WTC11 (cell line): ENCODE results near the gene MGRN1. TPM values are rescaled to one million over a fixed set of nuclear protein-coding genes. Genes with fewer than 3 reads are reported as not detected.
A peak's percentile ranks its signal among the peaks of the same experiment; 100 is the strongest.

Experiments
- ATAC-seq: fragments of 200-7000 bp; cut with Tn5 transposase; 2 replicates; pipeline ENCODE4 v1.10.0; 2021; ENCODE audit warnings: mild to moderate bottlenecking, moderate library complexity
- CTCF ChIA-PET: fragments of 300-600 bp; sonication (Branson Sonifier 250); formaldehyde crosslinking; loops from one replicate; lab custom pipeline; 2021; ENCODE audit warnings: antibody characterized with exemption; lab: Charles Lee
- POLR2A ChIA-PET: fragments of 350-600 bp; sonication (Branson Sonifier 250); formaldehyde crosslinking; loops from one replicate; lab custom pipeline; 2021; ENCODE audit warnings: antibody characterized with exemption; lab: Charles Lee
- DNase-seq: peaks from one replicate; pipeline ENCODE4 v3.0.0; 2021; ENCODE audit warnings: low spot score
- H3K27ac Mint-ChIP-seq: 2 replicates; pipeline ENCODE4 v1.8.0; 2021; ENCODE audit warnings: mixed read lengths
- H3K27me3 Mint-ChIP-seq: 2 replicates; pipeline ENCODE4 v1.8.0; 2021; ENCODE audit warnings: low read depth, mild to moderate bottlenecking, moderate library complexity, mixed read lengths
- H3K36me3 Mint-ChIP-seq: 2 replicates; pipeline ENCODE4 v1.8.0; 2021; ENCODE audit warnings: mixed read lengths
- H3K4me1 Mint-ChIP-seq: 2 replicates; pipeline ENCODE4 v1.8.0; 2022; ENCODE audit warnings: mixed read lengths
- H3K4me3 Mint-ChIP-seq: 2 replicates; pipeline ENCODE4 v1.8.0; 2021; ENCODE audit warnings: mild to moderate bottlenecking, moderate library complexity, mixed read lengths
- H3K9me3 Mint-ChIP-seq: 2 replicates; pipeline ENCODE4 v1.8.0; 2021; ENCODE audit warnings: mixed read lengths
- ARID4B ChIP-seq: sonication (generic); formaldehyde crosslinking; IDR thresholded peaks from 2 replicates; pipeline ENCODE4 v1.8.0; 2023; ENCODE audit warnings: missing genetic modification reagents, mild to moderate bottlenecking, borderline replicate concordance
- ATF3 ChIP-seq: sonication (generic); formaldehyde crosslinking; conservative IDR thresholded peaks from 2 replicates; pipeline ENCODE4 v1.8.1; 2022; ENCODE audit warnings: mild to moderate bottlenecking, missing genetic modification reagents
- ATF6 ChIP-seq: sonication (generic); formaldehyde crosslinking; IDR thresholded peaks from 2 replicates; pipeline ENCODE4 v1.8.1; 2023; ENCODE audit warnings: mild to moderate bottlenecking, missing genetic modification reagents
- CTCF ChIP-seq: fragments of 200-600 bp; IDR thresholded peaks from 2 replicates; pipeline ENCODE4 v1.8.0; 2022; ENCODE audit warnings: antibody characterized with exemption
- GRHL2 ChIP-seq: fragments of 250-450 bp; sonication (Bioruptor Pico); IDR thresholded peaks from 2 replicates; pipeline ENCODE4 v1.8.0; 2022; ENCODE audit warnings: mild to moderate bottlenecking, moderate library complexity; ENCODE audit not compliant: insufficient replicate concordance, severe bottlenecking
- IRF2 ChIP-seq: sonication (generic); formaldehyde crosslinking; IDR thresholded peaks from 2 replicates; pipeline ENCODE4 v1.8.0; 2022; ENCODE audit warnings: low read depth, missing genetic modification reagents, borderline replicate concordance
- NFATC4 ChIP-seq: fragments of 250-450 bp; sonication (Bioruptor Pico); IDR thresholded peaks from 2 replicates; pipeline ENCODE4 v1.9.0; 2021; ENCODE audit warnings: mild to moderate bottlenecking
- NR3C1 ChIP-seq: sonication (generic); formaldehyde crosslinking; conservative IDR thresholded peaks from 2 replicates; pipeline ENCODE4 v1.8.1; 2023; ENCODE audit warnings: low read depth, mild to moderate bottlenecking, missing genetic modification reagents
- ZNF512 ChIP-seq: sonication (generic); formaldehyde crosslinking; IDR thresholded peaks from 2 replicates; pipeline ENCODE4 v1.8.1; 2022; ENCODE audit warnings: missing genetic modification reagents, borderline replicate concordance
- ZNF671 ChIP-seq: fragments of 250-450 bp; sonication (Bioruptor Pico); IDR thresholded peaks from 2 replicates; pipeline ENCODE4 v1.8.0; 2021; ENCODE audit warnings: mild to moderate bottlenecking
- total RNA-seq: library from RNA; stranded (reverse); gene quantifications from 3 replicates; pipeline ENCODE4 v1.2.3, GENCODE V29; 2021
- TF ChIP-seq, protein P1 (sequence below): sonication (generic); formaldehyde crosslinking; IDR thresholded peaks from 2 replicates; pipeline ENCODE4 v1.8.1; 2023; ENCODE audit warnings: mild to moderate bottlenecking, missing genetic modification reagents
- TF ChIP-seq, protein P2 (sequence below): sonication (generic); formaldehyde crosslinking; IDR thresholded peaks from 2 replicates; pipeline ENCODE4 v1.8.0; 2022; ENCODE audit warnings: mild to moderate bottlenecking, missing genetic modification reagents
- TF ChIP-seq, protein P3 (sequence below): fragments of 250-450 bp; sonication (Bioruptor Pico); IDR thresholded peaks from 2 replicates; pipeline ENCODE4 v1.9.0; 2021; ENCODE audit warnings: moderate library complexity, mild to moderate bottlenecking, inconsistent platforms, borderline replicate concordance
- TF ChIP-seq, protein P4 (sequence below): sonication (generic); formaldehyde crosslinking; IDR thresholded peaks from 2 replicates; pipeline ENCODE4 v1.8.0; 2022; ENCODE audit warnings: mild to moderate bottlenecking, missing genetic modification reagents

The MGRN1 gene
- total RNA-seq, 1 experiment from 2014 or later: 88.8 TPM

DNA sequence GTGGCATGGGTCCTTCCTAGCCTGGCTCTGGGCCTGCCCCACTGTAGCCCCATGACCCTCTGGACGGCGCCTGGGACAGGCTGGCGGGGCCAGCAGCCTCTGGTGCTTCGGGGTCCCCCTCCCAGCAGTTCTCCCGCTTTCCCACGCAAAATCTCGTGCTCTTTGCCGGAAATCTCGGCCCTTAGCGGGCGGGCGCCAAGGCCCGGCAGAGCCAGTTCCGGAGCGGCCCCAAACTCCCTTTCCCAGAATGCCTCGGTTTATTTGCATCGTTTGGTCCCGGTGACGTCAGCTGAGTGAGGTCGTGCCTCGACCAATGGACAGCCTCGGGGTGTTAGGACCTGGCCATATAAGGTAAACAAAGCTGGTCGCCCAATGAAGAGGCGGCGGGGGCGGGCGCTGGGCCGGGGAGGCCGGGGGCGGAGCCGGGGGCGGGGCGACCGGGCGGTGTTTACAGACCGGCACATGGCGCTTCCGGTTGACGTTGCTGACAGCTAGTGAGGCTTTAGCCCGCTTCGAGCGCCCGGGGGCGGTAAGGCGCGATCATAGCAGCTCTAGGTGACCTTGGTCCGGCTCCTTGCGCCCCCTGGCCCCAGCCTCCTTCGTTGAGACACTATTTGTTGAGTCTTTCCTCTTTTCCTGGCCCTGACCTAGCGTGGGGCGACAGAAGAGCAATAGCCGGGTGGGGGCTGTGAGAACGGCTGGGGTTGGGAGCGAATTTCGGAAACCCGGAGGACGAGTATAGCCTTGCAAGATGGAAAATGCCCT, 8.4 kb upstream of the MGRN1 start (continued):
- TF ChIP-seq, protein P1, sequence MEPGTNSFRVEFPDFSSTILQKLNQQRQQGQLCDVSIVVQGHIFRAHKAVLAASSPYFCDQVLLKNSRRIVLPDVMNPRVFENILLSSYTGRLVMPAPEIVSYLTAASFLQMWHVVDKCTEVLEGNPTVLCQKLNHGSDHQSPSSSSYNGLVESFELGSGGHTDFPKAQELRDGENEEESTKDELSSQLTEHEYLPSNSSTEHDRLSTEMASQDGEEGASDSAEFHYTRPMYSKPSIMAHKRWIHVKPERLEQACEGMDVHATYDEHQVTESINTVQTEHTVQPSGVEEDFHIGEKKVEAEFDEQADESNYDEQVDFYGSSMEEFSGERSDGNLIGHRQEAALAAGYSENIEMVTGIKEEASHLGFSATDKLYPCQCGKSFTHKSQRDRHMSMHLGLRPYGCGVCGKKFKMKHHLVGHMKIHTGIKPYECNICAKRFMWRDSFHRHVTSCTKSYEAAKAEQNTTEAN (CRISPR knock-in tag): no peak
- TF ChIP-seq, all 79 proteins: peak for 14

GRCh38 chr16:4617880-4618279, 6.7 kb upstream of the MGRN1 start:
- peak overlapping the region; percentile 100 for H3K27ac Mint-ChIP-seq
- ATAC-seq (no peak), DNase-seq (no peak)
- H3K4me3 Mint-ChIP-seq: peak overlapping the region; percentile 87
- POLR2A ChIA-PET: interaction anchor here (0.6 kb wide), 1 partner anchor 93 kb away, joined by 3 read pairs; no protein-coding TSS in a partner anchor
- H3K4me1 Mint-ChIP-seq: peaks cover 28% of the 10 kb centered on the region
- H3K27me3 Mint-ChIP-seq: no peaks in the 10 kb centered on the region
- no peaks in the 10 kb centered on the region for H3K36me3 Mint-ChIP-seq
- CTCF ChIA-PET: interaction anchor here (1.1 to 3.6 kb wide), 6 partner anchors 32 to 340 kb away, joined by 3 to 23 read pairs (median 6); partner anchors contain the start of genes PPL and SEC14L5
- H3K9me3 Mint-ChIP-seq: no peaks in the 10 kb centered on the region
- TF ChIP-seq, protein P2, sequence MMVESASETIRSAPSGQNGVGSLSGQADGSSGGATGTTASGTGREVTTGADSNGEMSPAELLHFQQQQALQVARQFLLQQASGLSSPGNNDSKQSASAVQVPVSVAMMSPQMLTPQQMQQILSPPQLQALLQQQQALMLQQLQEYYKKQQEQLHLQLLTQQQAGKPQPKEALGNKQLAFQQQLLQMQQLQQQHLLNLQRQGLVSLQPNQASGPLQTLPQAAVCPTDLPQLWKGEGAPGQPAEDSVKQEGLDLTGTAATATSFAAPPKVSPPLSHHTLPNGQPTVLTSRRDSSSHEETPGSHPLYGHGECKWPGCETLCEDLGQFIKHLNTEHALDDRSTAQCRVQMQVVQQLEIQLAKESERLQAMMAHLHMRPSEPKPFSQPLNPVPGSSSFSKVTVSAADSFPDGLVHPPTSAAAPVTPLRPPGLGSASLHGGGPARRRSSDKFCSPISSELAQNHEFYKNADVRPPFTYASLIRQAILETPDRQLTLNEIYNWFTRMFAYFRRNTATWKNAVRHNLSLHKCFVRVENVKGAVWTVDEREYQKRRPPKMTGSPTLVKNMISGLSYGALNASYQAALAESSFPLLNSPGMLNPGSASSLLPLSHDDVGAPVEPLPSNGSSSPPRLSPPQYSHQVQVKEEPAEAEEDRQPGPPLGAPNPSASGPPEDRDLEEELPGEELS (CRISPR knock-in tag): no peak
- TF ChIP-seq GRHL2 (CRISPR knock-in tag): no peak
- TF ChIP-seq ARID4B (CRISPR knock-in tag): no peak
- no peak for TF ChIP-seq ZNF671 (CRISPR knock-in tag)
- TF ChIP-seq, protein P3, sequence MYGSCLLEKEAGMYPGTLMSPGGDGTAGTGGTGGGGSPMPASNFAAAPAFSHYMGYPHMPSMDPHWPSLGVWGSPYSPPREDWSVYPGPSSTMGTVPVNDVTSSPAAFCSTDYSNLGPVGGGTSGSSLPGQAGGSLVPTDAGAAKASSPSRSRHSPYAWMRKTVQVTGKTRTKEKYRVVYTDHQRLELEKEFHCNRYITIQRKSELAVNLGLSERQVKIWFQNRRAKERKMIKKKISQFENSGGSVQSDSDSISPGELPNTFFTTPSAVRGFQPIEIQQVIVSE (CRISPR knock-in tag): no peak
- no peak for TF ChIP-seq ZNF512 (CRISPR knock-in tag)
- TF ChIP-seq ATF6 (CRISPR knock-in tag): no peak
- no peak for TF ChIP-seq NR3C1
- no peak for TF ChIP-seq CTCF
- no peak for TF ChIP-seq ATF3 (CRISPR knock-in tag)
- TF ChIP-seq, protein P4, sequence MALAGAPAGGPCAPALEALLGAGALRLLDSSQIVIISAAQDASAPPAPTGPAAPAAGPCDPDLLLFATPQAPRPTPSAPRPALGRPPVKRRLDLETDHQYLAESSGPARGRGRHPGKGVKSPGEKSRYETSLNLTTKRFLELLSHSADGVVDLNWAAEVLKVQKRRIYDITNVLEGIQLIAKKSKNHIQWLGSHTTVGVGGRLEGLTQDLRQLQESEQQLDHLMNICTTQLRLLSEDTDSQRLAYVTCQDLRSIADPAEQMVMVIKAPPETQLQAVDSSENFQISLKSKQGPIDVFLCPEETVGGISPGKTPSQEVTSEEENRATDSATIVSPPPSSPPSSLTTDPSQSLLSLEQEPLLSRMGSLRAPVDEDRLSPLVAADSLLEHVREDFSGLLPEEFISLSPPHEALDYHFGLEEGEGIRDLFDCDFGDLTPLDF (CRISPR knock-in tag): no peak
- no peak for TF ChIP-seq IRF2
- no peak for TF ChIP-seq NFATC4
